IMR-90 (cell line): ENCODE measurements around the gene DHRS4. TPM values are rescaled to one million over a fixed set of nuclear protein-coding genes. Genes with fewer than 3 reads are reported as not detected.

Experiments
- ATAC-seq: fragments of 200-7000 bp; cut with Tn5 transposase; 2 replicates; pipeline ENCODE4 v1.9.1; 2020; ENCODE audit warnings: low read depth, mild to moderate bottlenecking, moderate library complexity
- BruUV-seq: library from RNA; stranded (reverse); fragments of 400-500 nt; replicated peaks from 2 replicates; lab custom pipeline; 2021; lab: Mats Ljungman, UMichigan
- CTCF ChIA-PET: fragments of 300-600 bp; formaldehyde crosslinking; extraction: SDS; loops from one replicate; lab custom pipeline; 2021; ENCODE audit warnings: antibody characterized with exemption; lab: Yijun Ruan, JAX
- POLR2A ChIA-PET: fragments of 300-600 bp; sonication (Branson Sonifier 250); formaldehyde crosslinking; loops from one replicate; lab custom pipeline; 2022; ENCODE audit warnings: antibody characterized with exemption; ENCODE audit not compliant: unreplicated experiment; lab: Charles Lee
- DNase-seq: peaks from one replicate; pipeline ENCODE4 v3.0.0; 2013
- H2AFZ ChIP-seq: replicated peaks from 2 replicates; pipeline ENCODE3; 2013; ENCODE audit warnings: low read length, mild to moderate bottlenecking; ENCODE audit not compliant: poor library complexity
- H2AK5ac ChIP-seq: 2 replicates; pipeline ENCODE4 v1.6.1; 2013; ENCODE audit warnings: low read depth, low read length, inconsistent platforms
- H2AK9ac ChIP-seq: replicated peaks from 2 replicates; pipeline ENCODE3; 2013; ENCODE audit warnings: mild to moderate bottlenecking, low read depth, low read length, moderate library complexity; ENCODE audit not compliant: poor library complexity
- H2BK120ac ChIP-seq: 2 replicates; pipeline ENCODE4 v1.6.1; 2013; ENCODE audit warnings: low read depth, low read length, inconsistent platforms
- H2BK15ac ChIP-seq: 3 replicates; pipeline ENCODE4 v1.6.1; 2013; ENCODE audit warnings: low read depth, low read length, inconsistent platforms
- H2BK20ac ChIP-seq: 2 replicates; pipeline ENCODE4 v1.6.1; 2013; ENCODE audit warnings: low read depth, mild to moderate bottlenecking, inconsistent platforms, low read length, moderate library complexity
- H2BK5ac ChIP-seq: 2 replicates; pipeline ENCODE4 v1.6.1; 2013; ENCODE audit warnings: mild to moderate bottlenecking, low read depth, low read length, inconsistent platforms; ENCODE audit not compliant: poor library complexity, severe bottlenecking
- H3K14ac ChIP-seq: replicated peaks from 2 replicates; pipeline ENCODE4 v1.6.1; 2013; ENCODE audit warnings: low read depth, low read length, inconsistent platforms
- H3K18ac ChIP-seq: 2 replicates; pipeline ENCODE4 v1.6.1; 2013; ENCODE audit warnings: low read depth, low read length, control low read depth
- H3K23ac ChIP-seq: 2 replicates; pipeline ENCODE4 v1.6.1; 2013; ENCODE audit warnings: low read depth, low read length, inconsistent platforms
- H3K27ac ChIP-seq: 2 replicates; pipeline ENCODE4 v1.5.1; 2013; ENCODE audit warnings: mild to moderate bottlenecking, control low read depth, low read length; ENCODE audit not compliant: insufficient read depth
- H3K27me3 ChIP-seq: 2 replicates; pipeline ENCODE4 v1.6.1; 2013; ENCODE audit warnings: low read length; ENCODE audit not compliant: control insufficient read depth, insufficient read depth
- H3K36me3 ChIP-seq: 2 replicates; pipeline ENCODE4 v1.6.1; 2013; ENCODE audit warnings: low read length, mixed read lengths; ENCODE audit not compliant: control insufficient read depth, insufficient read depth
- H3K4ac ChIP-seq: 2 replicates; pipeline ENCODE4 v1.6.1; 2013; ENCODE audit warnings: low read depth, low read length, inconsistent platforms
- H3K4me1 ChIP-seq: 2 replicates; pipeline ENCODE4 v1.6.1; 2013; ENCODE audit warnings: low read length, mixed read lengths; ENCODE audit not compliant: control insufficient read depth, insufficient read depth
- H3K4me2 ChIP-seq: 2 replicates; pipeline ENCODE4 v1.6.1; 2013; ENCODE audit warnings: low read depth, mild to moderate bottlenecking, control low read depth, low read length, moderate library complexity
- H3K4me3 ChIP-seq: 2 replicates; pipeline ENCODE4 v1.5.1; 2013; ENCODE audit warnings: low read depth, mild to moderate bottlenecking, control low read depth, low read length, moderate library complexity; ENCODE audit not compliant: insufficient read depth
- H3K56ac ChIP-seq: 2 replicates; pipeline ENCODE4 v1.6.1; 2013; ENCODE audit warnings: low read length, inconsistent platforms; ENCODE audit not compliant: insufficient read depth; ENCODE audit errors: extremely low read depth
- H3K79me1 ChIP-seq, 2 experiments: 2 replicates each; pipeline ENCODE4 v1.6.1; 2013; ENCODE audit warnings: low read length in 2 of 2, inconsistent platforms in 1 of 2, low read depth in 1 of 2
- H3K9ac ChIP-seq: 2 replicates; pipeline ENCODE4 v1.6.1; 2013; ENCODE audit warnings: low read depth, low read length, control low read depth
- H3K9me1 ChIP-seq: 2 replicates; pipeline ENCODE4 v1.6.1; 2013; ENCODE audit warnings: low read length, inconsistent platforms; ENCODE audit not compliant: insufficient read depth
- H3K9me3 ChIP-seq: 2 replicates; pipeline ENCODE4 v1.6.1; 2013; ENCODE audit warnings: low read length; ENCODE audit not compliant: control insufficient read depth, insufficient read depth
- H4K20me1 ChIP-seq: 2 replicates; pipeline ENCODE4 v1.6.1; 2013; ENCODE audit warnings: low read length, inconsistent platforms; ENCODE audit not compliant: insufficient read depth
- H4K5ac ChIP-seq: 2 replicates; pipeline ENCODE4 v1.6.1; 2013; ENCODE audit warnings: mild to moderate bottlenecking, low read depth, low read length, control low read depth
- H4K8ac ChIP-seq, 2 experiments: 2 replicates each; pipeline ENCODE4 v1.6.1; 2013; ENCODE audit warnings: low read depth in 2 of 2, low read length in 2 of 2, control low read depth in 1 of 2, inconsistent platforms in 1 of 2
- H4K91ac ChIP-seq: 2 replicates; pipeline ENCODE4 v1.6.1; 2013; ENCODE audit warnings: low read depth, low read length, inconsistent platforms; ENCODE audit not compliant: insufficient read depth
- CEBPB ChIP-seq: IDR thresholded peaks from 2 replicates; pipeline ENCODE4 v1.6.1; 2012; ENCODE audit warnings: low read depth, low read length, improper control_type of control experiment
- MAFK ChIP-seq: IDR thresholded peaks from 2 replicates; pipeline ENCODE4 v1.6.1; 2012; ENCODE audit warnings: low read depth, low read length, improper control_type of control experiment
- MXI1 ChIP-seq: IDR thresholded peaks from 2 replicates; pipeline ENCODE4 v1.6.1; 2012; ENCODE audit warnings: low read depth, mild to moderate bottlenecking, low read length, moderate library complexity, borderline replicate concordance
- RCOR1 ChIP-seq: IDR thresholded peaks from 2 replicates; pipeline ENCODE4 v1.6.1; 2012; ENCODE audit warnings: mild to moderate bottlenecking, low read length, improper control_type of control experiment; ENCODE audit not compliant: insufficient replicate concordance
- WGBS, 2 experiments: methylation state at CpG; one replicate each; pipeline versions ENCODE4 v1.1.5 to v1.1.7; 2013; ENCODE audit warnings: missing lambda C conversion rate in 2 of 2; ENCODE audit not compliant: insufficient read length in 1 of 2; ENCODE audit errors: extremely low coverage in 2 of 2; 5-methylcytosine and 5-hydroxymethylcytosine counted together
- dilution Hi-C: fragments of 300-500 bp; cut with HindIII; formaldehyde crosslinking; loops from one replicate; pipeline ENCODE4 v1.14.3; 2018; ENCODE audit warnings: low sequenced_read_pairs; ENCODE audit not compliant: unreplicated experiment
- in situ Hi-C: fragments of 300-500 bp; cut with MboI; formaldehyde crosslinking; loops from 3 replicates; pipeline ENCODE4 v1.14.3; 2019; ENCODE audit warnings: low sequenced_read_pairs, inconsistent platforms, mixed read lengths
- intact Hi-C: fragments of 100-400 bp; cut with micrococcal nuclease; formaldehyde crosslinking; loops from 2 replicates; pipeline ENCODE4 v1.10.0; 2022
- polyA plus RNA-seq, 3 experiments: library from polyadenylated mRNA; depleted of rRNA; stranded (reverse); fragments of >200 nt; gene quantifications; 2 replicates each; pipeline ENCODE4 v1.2.3, GENCODE V29; 2012; ENCODE audit warnings: low replicate concordance in 1 of 3
- total RNA-seq: library from RNA; depleted of rRNA; stranded (reverse); fragments of >200 nt; gene quantifications from 2 replicates; pipeline ENCODE4 v1.2.3, GENCODE V29; 2012
- TF ChIP-seq, protein P1 (sequence below): conservative IDR thresholded peaks from 2 replicates; pipeline ENCODE4 v1.5.1; 2012; ENCODE audit warnings: mild to moderate bottlenecking, low read depth, low read length, improper control_type of control experiment

The DHRS4 gene
- total and polyA plus RNA-seq, 2 of the 4 experiments (the other 2 are of a cell fraction), result 43.2 to 51.8 TPM

DNA sequence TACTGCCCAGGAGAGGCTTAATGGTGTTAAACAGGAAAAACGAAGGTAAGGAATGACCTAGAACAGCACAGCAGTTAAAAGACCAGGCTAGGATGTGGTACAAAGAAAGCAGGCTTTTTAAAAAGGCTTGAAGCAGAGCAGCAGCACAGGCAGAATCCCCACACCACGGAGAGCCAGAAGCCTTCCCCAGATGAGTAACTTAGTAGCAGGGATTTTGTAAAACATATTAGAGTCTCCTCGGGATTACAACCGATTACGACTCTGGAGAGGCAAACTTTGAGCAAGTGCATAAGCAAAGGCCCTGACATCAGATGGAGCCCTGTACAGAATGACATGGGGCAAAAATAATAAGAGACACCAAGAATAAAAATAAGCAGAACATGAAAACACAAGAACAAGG lies 37.1 kb upstream of the DHRS4 start:
- H4K91ac ChIP-seq, result no peak overlapping the region
- no peak overlapping the region for H2BK120ac ChIP-seq
- H3K9me3 ChIP-seq, result no peaks in the 10 kb centered on the region
- H3K9me1 ChIP-seq, result no peaks in the 10 kb centered on the region
- H3K23ac ChIP-seq, result no peak overlapping the region
- H3K18ac ChIP-seq, result no peak overlapping the region
- no peak overlapping the region for H4K5ac ChIP-seq
- no peak overlapping the region for H3K9ac ChIP-seq
- H4K8ac ChIP-seq, result no peak overlapping the region
- peaks cover 3% of the 10 kb centered on the region for H3K27me3 ChIP-seq
- dilution Hi-C loops, result no loop called here
- no peaks in the 10 kb centered on the region for H4K20me1 ChIP-seq
- no peaks in the 10 kb centered on the region for H3K36me3 ChIP-seq
- no peak overlapping the region for H3K4me2 ChIP-seq
- no peaks in the 10 kb centered on the region for H3K79me1 ChIP-seq
- no TSS peak for BruUV-seq
- H3K4ac ChIP-seq, result no peak overlapping the region
- DNase-seq (no peak), ATAC-seq (no peak)
- H3K27ac ChIP-seq, result no peak overlapping the region
- no peak overlapping the region for H2AK5ac ChIP-seq
- WGBS, 2 experiments, result 40% methylated on average over 1 of the region's 5 CpGs; no CpG with 5 or more reads in 1 of the 2 experiments
- no peak overlapping the region for H2AFZ ChIP-seq
- no peak overlapping the region for H3K14ac ChIP-seq
- no peak overlapping the region for H2BK5ac ChIP-seq
- ChIA-PET CTCF (no interaction called here), POLR2A (no interaction called here)
- in situ Hi-C loops, result no loop called here
- H3K4me1 ChIP-seq, result no peaks in the 10 kb centered on the region
- H2BK20ac ChIP-seq, result no peak overlapping the region
- H3K56ac ChIP-seq, result no peak overlapping the region
- no peak overlapping the region for H2BK15ac ChIP-seq
- intact Hi-C loops, result no loop called here
- H2AK9ac ChIP-seq, result no peak overlapping the region
- no peak overlapping the region for H3K4me3 ChIP-seq
- TF ChIP-seq MAFK, result no peak
- no peak for TF ChIP-seq MXI1
- TF ChIP-seq, protein P1, sequence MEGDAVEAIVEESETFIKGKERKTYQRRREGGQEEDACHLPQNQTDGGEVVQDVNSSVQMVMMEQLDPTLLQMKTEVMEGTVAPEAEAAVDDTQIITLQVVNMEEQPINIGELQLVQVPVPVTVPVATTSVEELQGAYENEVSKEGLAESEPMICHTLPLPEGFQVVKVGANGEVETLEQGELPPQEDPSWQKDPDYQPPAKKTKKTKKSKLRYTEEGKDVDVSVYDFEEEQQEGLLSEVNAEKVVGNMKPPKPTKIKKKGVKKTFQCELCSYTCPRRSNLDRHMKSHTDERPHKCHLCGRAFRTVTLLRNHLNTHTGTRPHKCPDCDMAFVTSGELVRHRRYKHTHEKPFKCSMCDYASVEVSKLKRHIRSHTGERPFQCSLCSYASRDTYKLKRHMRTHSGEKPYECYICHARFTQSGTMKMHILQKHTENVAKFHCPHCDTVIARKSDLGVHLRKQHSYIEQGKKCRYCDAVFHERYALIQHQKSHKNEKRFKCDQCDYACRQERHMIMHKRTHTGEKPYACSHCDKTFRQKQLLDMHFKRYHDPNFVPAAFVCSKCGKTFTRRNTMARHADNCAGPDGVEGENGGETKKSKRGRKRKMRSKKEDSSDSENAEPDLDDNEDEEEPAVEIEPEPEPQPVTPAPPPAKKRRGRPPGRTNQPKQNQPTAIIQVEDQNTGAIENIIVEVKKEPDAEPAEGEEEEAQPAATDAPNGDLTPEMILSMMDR, result no peak
- TF ChIP-seq CEBPB, result no peak
- no peak for TF ChIP-seq RCOR1
